ENCODE data around the gene UPF2.
"Not testable (repeated sequence)": the region's sequence is repeated elsewhere in the genome, so short reads cannot be mapped to it uniquely, and the experiment has no call there.

Gene UPF2

GRCh38 chr10:12022580-12023257 is 19.9 kb downstream of the UPF2 start:
- no peak for TF ChIP-seq POLR2A (IDR thresholded peaks at IDR 0.05; ENCODE audit: low read depth, low read length)
- DNase-seq (ENCODE audit: insufficient read length, low spot score) (no peak), FAIRE-seq (no peak)

- no peak for DNase-seq (ENCODE audit: insufficient read length, low spot score)
- FAIRE-seq = peak; percentile 23
- TF ChIP-seq POLR2A (IDR thresholded peaks at IDR 0.05; ENCODE audit: low read depth, low read length) = no peak
Measured at GRCh38 chr10:12020574-12020973, 22.0 kb downstream of the UPF2 start.

GRCh38 chr10:12019283-12019971 is 23.2 kb downstream of the UPF2 start:
- no peak for TF ChIP-seq POLR2A (IDR thresholded peaks at IDR 0.05; ENCODE audit: low read depth, low read length)
- FAIRE-seq = no peak

GRCh38 chr10:12018438-12019282 is 23.9 kb downstream of the UPF2 start:
- DNase-seq (ENCODE audit: insufficient read length, low spot score) = no peak
- peak; percentile 67 for FAIRE-seq
- no peak for TF ChIP-seq POLR2A (IDR thresholded peaks at IDR 0.05; ENCODE audit: low read depth, low read length)

More at GRCh38 chr10:12019283-12019971, 23.2 kb downstream of the UPF2 start:
- no peak for DNase-seq (ENCODE audit: insufficient read length, low spot score)

- FAIRE-seq (no peak), DNase-seq (ENCODE audit: insufficient read length, low spot score) (no peak)
- no peak for TF ChIP-seq POLR2A (IDR thresholded peaks at IDR 0.05; ENCODE audit: low read depth, low read length)
Measured at GRCh38 chr10:12013926-12014325, 28.7 kb downstream of the UPF2 start.

- DNase-seq (ENCODE audit: insufficient read length, low spot score); FAIRE-seq: not testable (repeated sequence)
Measured at GRCh38 chr10:12013391-12013790, 29.2 kb downstream of the UPF2 start.

- TF ChIP-seq POLR2A (IDR thresholded peaks at IDR 0.05; ENCODE audit: low read depth, low read length) = no peak
- FAIRE-seq (no peak), DNase-seq (ENCODE audit: insufficient read length, low spot score) (no peak)
Measured at GRCh38 chr10:12010353-12010752, 32.3 kb downstream of the UPF2 start.

GRCh38 chr10:12008842-12009241 is 33.8 kb downstream of the UPF2 start:
- FAIRE-seq; DNase-seq (ENCODE audit: insufficient read length, low spot score): not testable (repeated sequence)

- TF ChIP-seq POLR2A (IDR thresholded peaks at IDR 0.05; ENCODE audit: low read depth, low read length) = no peak
- DNase-seq (ENCODE audit: insufficient read length, low spot score) (no peak), FAIRE-seq (peak; percentile 27)
Measured at GRCh38 chr10:12006671-12007070, 35.9 kb downstream of the UPF2 start.

GRCh38 chr10:11993834-11994468 is 48.7 kb downstream of the UPF2 start:
- no peak for TF ChIP-seq POLR2A (IDR thresholded peaks at IDR 0.05; ENCODE audit: low read depth, low read length)
- FAIRE-seq = no peak
- no peak for DNase-seq (ENCODE audit: insufficient read length, low spot score)

- no peak for FAIRE-seq
Measured at GRCh38 chr10:11988924-11989323, 53.7 kb downstream of the UPF2 start.

GRCh38 chr10:11986593-11987216 is 55.9 kb downstream of the UPF2 start:
- TF ChIP-seq POLR2A (IDR thresholded peaks at IDR 0.05; ENCODE audit: low read depth, low read length) = no peak
- FAIRE-seq = peak; percentile 98

More at GRCh38 chr10:11988924-11989323, 53.7 kb downstream of the UPF2 start:
- no peak for TF ChIP-seq POLR2A (IDR thresholded peaks at IDR 0.05; ENCODE audit: low read depth, low read length)
- DNase-seq (ENCODE audit: insufficient read length, low spot score) = no peak

GRCh38 chr10:11982253-11982652 is 60.4 kb downstream of the UPF2 start:
- TF ChIP-seq POLR2A (IDR thresholded peaks at IDR 0.05; ENCODE audit: low read depth, low read length) = no peak
- FAIRE-seq = no peak
- no peak for DNase-seq (ENCODE audit: insufficient read length, low spot score)

More at GRCh38 chr10:11986593-11987216, 55.9 kb downstream of the UPF2 start:
- peak; percentile 31 for DNase-seq (ENCODE audit: insufficient read length, low spot score)
